Measurements from ENCODE around the gene PSMG1.

DNA sequence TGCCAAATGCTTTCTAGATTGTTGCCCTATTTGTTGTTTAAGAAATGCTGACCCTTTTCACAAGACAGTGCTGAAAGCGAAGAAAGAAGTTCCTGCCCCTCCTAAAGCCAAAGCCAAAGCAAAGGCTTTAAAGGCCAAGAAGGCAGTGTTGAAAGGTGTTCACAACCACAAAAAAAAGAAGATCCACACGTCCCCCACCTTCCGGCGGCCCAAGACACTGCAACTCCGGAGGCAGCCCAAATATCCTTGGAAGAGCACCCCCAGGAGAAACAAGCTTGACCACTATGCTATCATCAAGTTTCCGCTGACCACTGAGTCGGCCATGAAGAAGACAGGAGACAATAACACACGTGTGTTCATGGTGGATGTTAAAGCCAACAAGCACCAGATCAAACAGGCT is 55.7 kb downstream of the PSMG1 start:
- TF ChIP-seq CTCF (IDR thresholded peaks at IDR 0.05): no peak
- no peak for TF ChIP-seq POLR2A (IDR thresholded peaks at IDR 0.05)
- no peak for TF ChIP-seq EP300 (IDR thresholded peaks at IDR 0.05)
